SK-MEL-5 (cell line): ENCODE data around the gene DCDC2B. TPM values are rescaled to one million over a fixed set of nuclear protein-coding genes. Genes with fewer than 3 reads are reported as not detected.

Source experiments
- DNase-seq: peaks from one replicate; pipeline ENCODE4 v3.0.0-alpha.2; 2016; ENCODE audit warnings: low read depth, low spot score
- in situ Hi-C: cut with HindIII; loops from 2 replicates; pipeline ENCODE4 v1.10.0; 2016; ENCODE audit warnings: low sequenced_read_pairs, high pct_unique_total_duplicates, low pct_unique_long_range_greater_than_20kb
- total RNA-seq: library from RNA; depleted of rRNA; stranded (reverse); fragments of >200 nt; shearing (Covaris generic); gene quantifications from 2 replicates; pipeline ENCODE4 v1.2.3, GENCODE V29; 2014

The DCDC2B gene
- total RNA-seq, 1 experiment from 2014 or later: not detected

DNA sequence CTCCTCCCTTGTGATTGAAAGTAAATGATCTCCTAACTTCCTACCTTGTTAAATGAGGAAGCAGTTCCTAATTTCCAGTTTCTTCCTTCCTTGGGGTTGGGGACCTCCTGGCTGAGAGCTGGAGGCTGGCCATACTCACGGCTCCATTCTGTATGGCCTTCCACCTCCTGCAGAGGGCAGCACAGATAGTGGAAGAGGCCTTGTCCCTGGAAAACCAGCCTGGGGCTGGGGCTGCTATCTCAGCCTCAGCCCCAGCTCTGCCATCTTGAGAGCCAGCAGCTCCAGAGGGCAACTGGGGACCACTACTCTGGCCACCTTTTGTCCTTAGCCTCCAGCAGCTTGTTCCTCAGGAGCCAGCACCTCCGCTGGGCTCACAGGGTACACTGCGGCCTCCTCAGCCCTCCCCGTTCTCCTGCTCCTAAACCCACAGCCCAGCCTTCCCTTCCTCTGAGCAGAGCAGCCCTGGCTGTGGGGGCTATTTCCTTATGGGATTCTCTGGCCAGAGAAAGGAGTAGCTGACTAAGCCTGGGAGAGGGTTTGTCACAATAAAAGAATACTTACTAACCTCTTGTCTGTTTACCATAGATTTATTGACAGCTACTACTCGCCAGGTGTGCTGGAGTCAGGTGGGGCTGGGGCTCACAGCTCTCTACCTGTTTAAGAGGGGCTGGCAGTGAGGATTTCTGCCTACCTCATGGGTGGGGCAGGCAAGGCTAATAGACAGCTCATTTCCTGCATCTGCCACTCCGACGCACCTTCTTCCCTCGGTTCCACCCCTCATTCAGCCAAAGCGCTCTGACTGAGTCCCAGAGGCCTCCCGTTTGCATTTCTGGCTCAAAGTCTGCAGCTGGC, 7.0 kb downstream of the DCDC2B start:
- in situ Hi-C loops: no loop called here
- DNase-seq: peak; percentile 80

DNA sequence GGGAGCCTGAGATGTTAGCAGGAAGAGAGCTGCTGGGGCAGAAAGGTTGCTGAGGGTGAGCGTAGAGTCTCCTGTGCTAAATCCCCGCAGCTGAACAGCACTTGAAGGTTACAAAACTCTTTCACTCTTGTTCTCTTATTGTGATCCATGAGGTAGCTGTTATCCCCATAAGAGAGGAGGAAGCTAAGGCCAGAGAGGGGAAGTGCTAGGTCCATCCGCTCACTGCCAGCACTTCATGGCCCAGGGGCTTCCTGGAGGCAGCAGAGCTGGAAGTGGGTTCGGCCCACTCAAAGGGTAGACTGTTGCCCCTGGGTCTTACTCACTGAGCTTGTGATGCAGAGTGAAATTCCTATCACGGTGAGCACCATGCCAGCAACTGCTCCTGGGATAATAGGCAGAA, 7.7 kb downstream of the DCDC2B start:
- DNase-seq: no peak
- in situ Hi-C loops: no loop called here

GRCh38 chr1:32219022-32219421, 10.1 kb downstream of the DCDC2B start:
- DNase-seq: no peak
- in situ Hi-C loops: no loop called here

DNA sequence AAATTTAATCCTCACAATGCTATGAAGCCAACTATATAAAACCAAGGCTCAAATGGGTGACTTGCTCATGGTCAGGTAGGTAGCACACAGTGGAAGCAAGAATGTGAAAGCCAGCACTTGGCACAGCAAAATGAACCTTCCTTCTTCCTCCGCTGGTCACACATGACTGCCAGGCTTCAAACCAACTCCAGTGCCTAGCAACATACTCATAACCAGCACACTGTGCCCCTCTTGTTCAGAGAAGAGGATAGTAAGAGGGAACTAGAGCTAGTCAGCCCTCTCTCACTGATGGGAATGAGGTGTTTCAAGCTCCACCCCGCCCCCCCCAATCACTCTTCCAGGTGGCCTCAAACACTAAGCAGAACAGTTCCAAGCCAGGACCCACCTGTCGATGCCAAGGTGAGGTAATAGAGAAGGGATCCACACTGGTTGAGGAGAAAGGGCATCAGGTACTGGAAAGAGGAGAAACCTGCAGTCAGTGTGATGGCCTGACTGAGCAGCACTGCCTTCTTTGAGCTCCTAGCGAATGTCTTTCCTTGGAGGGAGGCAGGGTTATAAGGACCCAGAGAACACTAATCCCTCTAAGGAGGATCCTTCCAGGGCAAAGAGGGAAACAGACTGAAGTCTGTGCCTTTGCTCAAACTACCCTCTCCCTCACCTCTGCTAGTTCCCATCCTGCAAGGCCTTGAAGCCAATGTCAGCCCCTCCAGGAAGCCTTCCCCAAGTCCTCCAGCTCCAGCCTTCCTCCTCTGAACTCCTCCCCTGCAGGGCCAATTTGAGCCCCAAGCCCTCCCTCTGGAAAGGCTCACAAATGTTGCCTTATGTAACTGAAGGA, 12.1 kb downstream of the DCDC2B start:
- in situ Hi-C loops: no loop called here
- DNase-seq: no peak

- in situ Hi-C loops: no loop called here
- no peak for DNase-seq
Measured at GRCh38 chr1:32221581-32221979, 12.7 kb downstream of the DCDC2B start.

GRCh38 chr1:32221980-32222755, 13.3 kb downstream of the DCDC2B start, which contains the start of the genes EIF3I and TMEM234:
EIF3I (plus strand) TSS chr1:32222407; CDS start chr1:32222442, 35 bp downstream.
TMEM234 (minus strand) TSS chr1:32222353; CDS start chr1:32222322, 31 bp downstream.
- DNase-seq: peak; percentile 91
- in situ Hi-C loops: no loop called here

DNA sequence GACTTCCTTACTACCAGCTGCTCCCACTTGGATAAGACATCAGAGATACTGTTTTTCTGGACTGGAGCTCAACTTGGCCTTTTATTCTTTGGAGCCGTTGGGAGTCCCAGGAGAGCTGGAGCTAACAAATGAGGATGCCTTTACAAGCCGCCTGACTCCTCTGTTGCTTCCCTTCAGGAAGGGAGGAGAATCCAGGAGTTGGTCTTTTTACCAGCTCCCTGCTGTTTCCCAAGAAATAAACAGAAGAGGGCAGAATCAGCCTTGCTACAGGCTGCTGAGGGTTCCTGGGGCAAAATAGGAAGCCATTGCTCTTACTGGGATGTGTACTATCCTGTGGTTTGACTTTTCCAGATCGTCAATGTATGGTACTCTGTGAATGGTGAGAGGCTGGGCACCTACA, 14.8 kb downstream of the DCDC2B start:
- in situ Hi-C loops: no loop called here
- DNase-seq: peak; percentile 42

DNA sequence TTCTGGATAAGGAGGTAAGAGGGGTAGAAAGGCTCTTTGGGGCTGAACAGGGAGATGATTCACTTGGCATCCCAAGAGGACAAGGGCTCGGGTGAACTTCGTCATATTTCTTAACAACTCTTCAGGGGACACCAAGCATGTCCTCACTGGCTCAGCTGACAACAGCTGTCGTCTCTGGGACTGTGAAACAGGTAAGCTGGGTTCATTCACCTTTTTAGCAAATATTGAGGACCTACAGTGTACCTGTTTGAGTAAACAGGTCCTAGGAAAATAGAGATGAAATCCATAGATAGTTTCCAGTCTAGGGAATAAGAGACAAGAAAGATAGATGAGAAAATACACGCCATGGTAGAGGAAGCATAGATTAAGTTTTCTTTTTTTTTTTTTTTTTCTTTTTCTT, 15.4 kb downstream of the DCDC2B start:
- in situ Hi-C loops: no loop called here
- no peak for DNase-seq

DNA sequence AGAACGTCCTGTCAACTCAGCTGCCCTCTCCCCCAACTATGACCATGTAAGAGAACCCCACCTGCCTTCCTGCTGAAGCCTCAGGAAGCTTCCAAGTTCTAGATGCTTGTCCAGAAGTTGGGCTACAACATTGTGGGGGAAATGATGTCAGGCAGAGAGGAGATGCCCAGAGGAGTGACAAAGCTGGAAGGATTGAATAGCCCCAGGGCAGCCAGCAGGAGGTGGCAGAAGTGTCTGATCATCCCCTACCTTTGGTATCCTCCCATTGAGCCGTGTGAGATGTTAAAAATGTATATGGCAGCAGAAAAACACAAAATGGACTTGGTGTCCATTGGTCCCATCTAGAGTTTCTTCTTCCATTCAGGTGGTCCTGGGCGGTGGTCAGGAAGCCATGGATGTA, 19.9 kb downstream of the DCDC2B start:
- in situ Hi-C loops: no loop called here
- no peak for DNase-seq

DNA sequence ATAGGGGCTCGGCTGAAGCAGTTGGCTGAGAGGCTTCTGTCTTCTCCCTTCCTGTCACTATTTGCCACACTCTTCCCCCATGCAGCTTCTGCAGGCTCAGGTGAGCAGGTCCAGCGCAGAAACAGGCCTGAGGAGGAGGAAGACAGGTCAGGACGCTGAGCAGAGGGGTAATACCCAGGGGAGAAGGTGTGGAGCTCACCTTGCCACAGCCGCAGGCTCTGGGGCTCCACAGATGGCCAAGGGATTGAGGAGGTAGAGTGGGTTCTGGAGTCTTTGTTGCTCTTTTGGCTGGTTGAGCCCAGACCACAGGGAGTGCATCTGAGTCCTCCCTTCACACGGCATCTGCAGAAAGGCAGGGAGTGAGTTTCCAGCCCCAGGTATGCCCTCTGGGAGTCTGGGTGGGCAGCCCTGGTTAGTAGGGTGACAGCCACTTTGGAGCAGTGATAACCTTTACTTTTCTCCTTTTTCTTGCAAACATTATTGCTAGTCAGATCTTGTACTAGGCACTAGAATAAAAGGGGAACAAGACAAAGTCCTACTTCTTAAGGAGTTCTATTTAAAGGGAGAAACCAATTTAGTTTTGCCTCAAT, 23.0 kb downstream of the DCDC2B start:
- DNase-seq: no peak
- in situ Hi-C loops: no loop called here

DNA sequence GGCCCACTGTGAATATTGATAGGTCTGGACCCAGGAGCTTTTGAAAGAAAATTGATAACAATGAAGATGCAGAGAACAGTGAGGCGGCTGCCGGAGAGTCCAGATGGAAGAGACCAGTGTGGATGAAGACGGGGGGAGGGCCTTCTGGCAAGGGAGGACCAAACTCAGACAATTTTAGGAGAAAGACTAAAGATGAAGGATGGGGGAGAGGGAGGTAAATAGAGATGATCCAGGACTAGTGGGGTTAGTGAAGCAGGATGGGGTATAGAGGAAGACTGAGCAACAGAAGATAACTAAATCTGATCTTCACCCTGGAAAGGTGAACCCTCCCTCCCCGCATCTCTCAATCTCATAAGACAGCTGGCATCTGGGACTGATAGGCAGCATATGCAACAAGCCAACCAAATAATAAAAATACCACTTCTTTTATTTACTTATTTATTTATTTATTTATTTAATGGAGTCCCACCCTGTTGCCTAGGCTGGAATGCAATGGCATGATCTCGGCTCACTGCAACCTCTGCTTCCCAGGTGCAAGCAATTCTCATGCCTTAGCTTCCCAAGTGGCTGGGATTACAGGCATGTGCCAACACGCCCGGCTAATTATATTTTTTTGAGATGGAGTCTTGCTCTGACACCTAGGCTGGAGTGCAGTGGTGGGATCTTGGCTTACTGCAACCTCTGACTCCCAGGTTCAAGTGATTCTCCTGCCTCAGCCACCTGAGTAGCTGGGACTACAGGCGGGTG, 23.8 kb downstream of the DCDC2B start:
- no peak for DNase-seq
- in situ Hi-C loops: no loop called here

DNA sequence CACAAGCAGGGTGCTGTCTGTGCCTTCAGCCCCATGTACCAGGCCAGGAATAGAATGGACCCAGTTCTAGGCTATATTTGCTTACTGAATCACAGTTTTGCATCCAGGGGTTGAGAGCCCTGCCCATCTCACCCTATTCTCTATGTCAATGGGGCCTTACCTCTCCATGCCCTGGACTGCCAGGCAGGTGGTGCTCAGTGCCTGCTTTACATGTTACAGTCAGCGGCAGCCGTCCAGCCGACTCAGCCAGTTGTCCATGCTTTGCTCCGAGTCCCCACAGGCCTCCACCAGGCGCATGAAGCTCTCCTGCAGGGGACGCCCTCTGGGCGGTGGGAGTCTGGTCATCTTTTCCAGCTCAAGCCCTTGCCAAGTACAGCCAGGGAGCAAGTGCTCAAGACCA, 25.9 kb downstream of the DCDC2B start:
- in situ Hi-C loops: no loop called here
- no peak for DNase-seq

DNA sequence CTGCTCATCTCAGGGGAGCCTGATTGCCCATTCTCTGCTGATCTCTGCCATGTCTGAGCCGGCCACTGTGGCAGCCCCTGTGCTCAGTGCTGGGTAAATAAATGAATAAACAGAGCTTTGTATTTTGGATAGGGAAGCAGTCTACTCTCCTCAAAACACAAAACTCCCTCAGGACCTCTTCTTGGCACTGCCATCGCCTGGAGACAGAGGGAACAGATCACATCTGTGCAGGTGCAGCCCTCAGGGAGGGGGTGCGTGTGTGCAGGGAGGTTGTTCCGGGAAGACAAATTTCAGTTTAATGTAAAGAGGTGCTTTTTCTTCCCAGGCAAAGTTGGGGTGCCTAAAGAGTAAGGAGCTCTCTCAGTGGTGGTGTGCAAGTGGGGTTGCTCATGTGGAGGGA, 30.4 kb downstream of the DCDC2B start:
- in situ Hi-C loops: no loop called here
- peak; percentile 62 for DNase-seq

DNA sequence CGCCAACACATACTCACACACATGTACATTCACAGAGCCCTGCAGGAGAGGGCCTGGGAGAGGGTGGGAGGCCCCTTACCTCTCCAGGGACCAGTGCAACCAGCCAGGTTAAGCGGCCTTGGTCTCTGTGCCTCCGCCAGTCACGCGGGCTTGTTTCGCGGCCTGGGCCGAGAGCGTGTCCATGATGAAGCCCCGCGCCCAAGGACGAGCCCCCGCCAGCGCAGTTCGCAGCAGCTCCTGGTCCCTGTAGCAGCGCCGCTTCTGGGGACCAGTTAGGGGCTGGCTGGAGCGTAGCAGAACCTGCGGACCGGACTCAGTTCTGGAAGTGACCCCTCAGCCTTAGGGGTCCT, 30.9 kb downstream of the DCDC2B start:
- in situ Hi-C loops: no loop called here
- no peak for DNase-seq

- in situ Hi-C loops: no loop called here
- DNase-seq: peak; percentile 77
Measured at GRCh38 chr1:32240140-32240951, 31.5 kb downstream of the DCDC2B start.

- in situ Hi-C loops: no loop called here
- no peak for DNase-seq
Measured at GRCh38 chr1:32241001-32241763, 32.3 kb downstream of the DCDC2B start.
